ENCODE data around the gene SPOCK3.

DNA sequence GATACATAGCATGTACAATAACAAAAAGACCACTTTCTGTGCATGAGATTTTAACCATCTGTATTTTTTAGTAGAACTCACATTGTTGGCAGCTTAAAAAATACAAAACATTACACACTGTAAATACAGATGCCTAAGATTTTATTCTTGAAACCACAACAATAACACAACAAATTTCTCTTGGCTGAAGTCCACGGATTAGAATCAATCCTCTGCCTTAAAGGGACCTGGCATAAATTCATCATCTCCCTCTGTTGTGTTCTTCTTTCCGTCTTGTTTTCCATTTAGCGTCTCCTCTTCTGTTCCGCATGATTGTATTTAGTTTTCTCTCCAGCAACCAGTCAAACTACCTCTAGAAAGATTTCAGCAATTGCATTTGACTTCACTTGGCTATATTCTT is 231.0 kb downstream of the SPOCK3 start:
- no peak for TF ChIP-seq CTCF (IDR thresholded peaks at IDR 0.05)
- no peak for TF ChIP-seq POLR2A (IDR thresholded peaks at IDR 0.05)
